GM13976 (cell line): ENCODE data around the gene MYB.

Source experiments
- DNase-seq: peaks from one replicate; pipeline ENCODE4 v3.0.0; 2012; ENCODE audit warnings: low spot score
- CTCF ChIP-seq: IDR thresholded peaks from 2 replicates; pipeline ENCODE4 v1.5.1; 2012; ENCODE audit warnings: borderline replicate concordance, mild to moderate bottlenecking; ENCODE audit not compliant: insufficient read depth; ENCODE audit errors: extremely low read depth, missing control alignments, control extremely low read depth
- in situ Hi-C: fragments of 300-500 bp; cut with MboI; formaldehyde crosslinking; loops from one replicate; pipeline ENCODE4 v1.12.0; 2022; ENCODE audit warnings: low sequenced_read_pairs, mixed read lengths, inconsistent platforms; ENCODE audit not compliant: unreplicated experiment

Gene MYB

GRCh38 chr6:135227349-135227748, 46.2 kb downstream of the MYB start:
- DNase-seq = no peak
- in situ Hi-C loops = no loop called here
- no peak for TF ChIP-seq CTCF

GRCh38 chr6:135227758-135228157, 46.6 kb downstream of the MYB start:
- in situ Hi-C loops = no loop called here

GRCh38 chr6:135228486-135228885, 47.4 kb downstream of the MYB start:
- in situ Hi-C loops = no loop called here
- TF ChIP-seq CTCF = no peak
- no peak for DNase-seq

More at GRCh38 chr6:135227758-135228157, 46.6 kb downstream of the MYB start:
- TF ChIP-seq CTCF = no peak
- DNase-seq = no peak

- in situ Hi-C loops = no loop called here
- TF ChIP-seq CTCF = no peak
Measured at GRCh38 chr6:135229996-135230395, 48.9 kb downstream of the MYB start.

GRCh38 chr6:135230711-135231468, 49.8 kb downstream of the MYB start:
- no peak for TF ChIP-seq CTCF
- in situ Hi-C loops = no loop called here
- DNase-seq = no peak

More at GRCh38 chr6:135229996-135230395, 48.9 kb downstream of the MYB start:
- no peak for DNase-seq

GRCh38 chr6:135231469-135231844, 50.3 kb downstream of the MYB start:
- DNase-seq = no peak
- in situ Hi-C loops = no loop called here
- TF ChIP-seq CTCF = no peak
